Gastrocnemius medialis (tissue), 4 donors: ENCODE measurements around the gene MFNG. TPM values are rescaled to one million over a fixed set of nuclear protein-coding genes. Genes with fewer than 3 reads are reported as not detected.
A peak's percentile ranks its signal among the peaks of the same experiment; 100 is the strongest.

Experiments used
- ATAC-seq, 2 donors: fragments of 150-250 bp; one replicate each; pipeline ENCODE4 v1.9.1; 2016
- DNase-seq, 2 donors: peaks; one replicate each; pipeline ENCODE4 v3.0.0-alpha.2; 2019
- H3K27ac ChIP-seq, 4 donors: fragments of 200-600 bp; sonication (generic); 1 replicate in 1 of 4; 2 replicates in 3 of 4; pipeline ENCODE4 v1.5.1; 2016 to 2018; ENCODE audit warnings: mild to moderate bottlenecking in 2 of 4, moderate library complexity in 1 of 4
- H3K27me3 ChIP-seq, 3 donors: fragments of 200-600 bp; sonication (generic) in 2 of 3; 1 replicate in 1 of 3; 2 replicates in 2 of 3; pipeline versions ENCODE4 v1.5.1 to v1.6.0; 2016 to 2019; ENCODE audit warnings: mild to moderate bottlenecking in 1 of 3, moderate library complexity in 1 of 3
- H3K36me3 ChIP-seq, 2 donors: fragments of 200-600 bp; sonication (generic) in 1 of 2; one replicate each; pipeline ENCODE4 v1.5.1; 2017 to 2018
- H3K4me1 ChIP-seq, 2 donors: fragments of 200-600 bp; sonication (generic) in 1 of 2; one replicate each; pipeline ENCODE4 v1.5.1; 2016 to 2017; ENCODE audit warnings: mild to moderate bottlenecking in 2 of 2
- H3K4me3 ChIP-seq, 4 donors: fragments of 200-600 bp; sonication (generic) in 3 of 4; 1 replicate in 1 of 4; 2 replicates in 3 of 4; pipeline ENCODE4 v1.5.1; 2016 to 2019; ENCODE audit warnings: mild to moderate bottlenecking in 2 of 4
- H3K9me3 ChIP-seq, 3 donors: fragments of 200-600 bp; sonication (generic) in 2 of 3; 1 replicate in 1 of 3; 2 replicates in 2 of 3; pipeline ENCODE4 v1.5.1; 2016 to 2019
- POLR2A ChIP-seq, 2 donors: fragments of 450-650 bp; IDR thresholded peaks; one replicate each; pipeline ENCODE4 v1.6.1; 2017; ENCODE audit warnings: antibody characterized with exemption in 2 of 2, mild to moderate bottlenecking in 2 of 2, moderate library complexity in 2 of 2
- in situ Hi-C, 4 donors: fragments of 200-750 bp; cut with MboI; loops; one replicate each; pipeline versions ENCODE4 v1.15.0 to v1.8.0; 2017; ENCODE audit warnings: low sequenced_read_pairs in 4 of 4
- intact Hi-C: fragments of 100-400 bp; cut with DNase I; formaldehyde crosslinking; loops from one replicate; pipeline ENCODE4 v1.15.1; 2023; ENCODE audit warnings: low total_unique reads
- total RNA-seq, 4 donors: library from RNA; depleted of rRNA; stranded (reverse); fragments of >200 nt; gene quantifications; one replicate each; pipeline versions ENCODE4 v1.1.0 to v1.2.3, GENCODE V29; 2016
- TF ChIP-seq, protein P1 (sequence below), 5 experiments: fragments of 450-650 bp in 3 of 5; fragments of 200-600 bp in 2 of 5; sonication (generic) in 2 of 5; IDR thresholded peaks in 4 of 5; conservative IDR thresholded peaks in 1 of 5; 1 replicate in 4 of 5; 2 replicates in 1 of 5; pipeline ENCODE4 v1.5.1; 2016 to 2019; ENCODE audit warnings: antibody characterized with exemption in 5 of 5, mild to moderate bottlenecking in 3 of 5, moderate library complexity in 3 of 5

MFNG gene
- total RNA-seq, 4 donors from 2014 or later = 2.4 to 7.0 (median 5.2) TPM

DNA sequence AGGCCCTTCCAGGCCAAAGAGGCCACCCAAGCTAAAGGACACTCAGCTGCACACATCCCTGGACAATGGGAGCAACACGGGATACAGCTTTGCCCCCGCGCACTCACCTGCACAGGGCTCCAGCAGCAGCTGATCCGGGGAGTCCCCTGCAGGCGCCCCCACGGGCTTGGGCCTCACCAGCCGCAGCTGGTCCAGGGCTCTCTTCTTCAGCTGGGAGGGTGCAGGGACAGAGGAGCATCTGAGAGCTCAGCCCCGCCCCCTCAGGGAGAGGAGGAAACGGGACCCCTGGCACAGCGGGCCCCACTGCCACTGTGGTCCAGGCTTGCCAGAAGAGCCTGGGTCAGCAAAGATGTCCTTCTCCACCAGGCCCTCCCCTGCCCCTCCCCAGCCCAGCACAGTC, 7.8 kb upstream of the MFNG start:
- intact Hi-C loops (no loop called here), in situ Hi-C loops (no loop called here)
- no peak overlapping the region for H3K4me3 ChIP-seq
- TF ChIP-seq POLR2A (IDR thresholded peaks at IDR 0.05) = no peak
- TF ChIP-seq, protein P1, sequence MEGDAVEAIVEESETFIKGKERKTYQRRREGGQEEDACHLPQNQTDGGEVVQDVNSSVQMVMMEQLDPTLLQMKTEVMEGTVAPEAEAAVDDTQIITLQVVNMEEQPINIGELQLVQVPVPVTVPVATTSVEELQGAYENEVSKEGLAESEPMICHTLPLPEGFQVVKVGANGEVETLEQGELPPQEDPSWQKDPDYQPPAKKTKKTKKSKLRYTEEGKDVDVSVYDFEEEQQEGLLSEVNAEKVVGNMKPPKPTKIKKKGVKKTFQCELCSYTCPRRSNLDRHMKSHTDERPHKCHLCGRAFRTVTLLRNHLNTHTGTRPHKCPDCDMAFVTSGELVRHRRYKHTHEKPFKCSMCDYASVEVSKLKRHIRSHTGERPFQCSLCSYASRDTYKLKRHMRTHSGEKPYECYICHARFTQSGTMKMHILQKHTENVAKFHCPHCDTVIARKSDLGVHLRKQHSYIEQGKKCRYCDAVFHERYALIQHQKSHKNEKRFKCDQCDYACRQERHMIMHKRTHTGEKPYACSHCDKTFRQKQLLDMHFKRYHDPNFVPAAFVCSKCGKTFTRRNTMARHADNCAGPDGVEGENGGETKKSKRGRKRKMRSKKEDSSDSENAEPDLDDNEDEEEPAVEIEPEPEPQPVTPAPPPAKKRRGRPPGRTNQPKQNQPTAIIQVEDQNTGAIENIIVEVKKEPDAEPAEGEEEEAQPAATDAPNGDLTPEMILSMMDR (IDR thresholded peaks at IDR 0.05 in 4 of 5, conservative IDR thresholded peaks at IDR 0.05 in 1 of 5) = no peak
- H3K9me3 ChIP-seq = no peaks in the 10 kb centered on the region
- H3K27ac ChIP-seq = no peak overlapping the region
- peaks cover 0 to 1% of the 10 kb centered on the region in 2 donors for H3K4me1 ChIP-seq
- DNase-seq = no peak
- no peak for ATAC-seq
- no peaks in the 10 kb centered on the region for H3K27me3 ChIP-seq
- no peaks in the 10 kb centered on the region for H3K36me3 ChIP-seq

- in situ Hi-C loops = no loop called here
- TF ChIP-seq, protein P1 (IDR thresholded peaks at IDR 0.05 in 4 of 5, conservative IDR thresholded peaks at IDR 0.05 in 1 of 5) = peak in 2 of 5 experiments; percentile 12 to 16
- TF ChIP-seq POLR2A (IDR thresholded peaks at IDR 0.05) = no peak
- no peak for DNase-seq
- intact Hi-C loops = no loop called here
- no peaks in the 10 kb centered on the region for H3K27me3 ChIP-seq
- H3K27ac ChIP-seq = no peak overlapping the region
- H3K9me3 ChIP-seq = no peaks in the 10 kb centered on the region
- H3K4me3 ChIP-seq = no peak overlapping the region
- H3K4me1 ChIP-seq = no peaks in the 10 kb centered on the region
- ATAC-seq = no peak
- no peaks in the 10 kb centered on the region for H3K36me3 ChIP-seq
Observed at GRCh38 chr22:37492428-37493344, 6.5 kb upstream of the MFNG start.

DNA sequence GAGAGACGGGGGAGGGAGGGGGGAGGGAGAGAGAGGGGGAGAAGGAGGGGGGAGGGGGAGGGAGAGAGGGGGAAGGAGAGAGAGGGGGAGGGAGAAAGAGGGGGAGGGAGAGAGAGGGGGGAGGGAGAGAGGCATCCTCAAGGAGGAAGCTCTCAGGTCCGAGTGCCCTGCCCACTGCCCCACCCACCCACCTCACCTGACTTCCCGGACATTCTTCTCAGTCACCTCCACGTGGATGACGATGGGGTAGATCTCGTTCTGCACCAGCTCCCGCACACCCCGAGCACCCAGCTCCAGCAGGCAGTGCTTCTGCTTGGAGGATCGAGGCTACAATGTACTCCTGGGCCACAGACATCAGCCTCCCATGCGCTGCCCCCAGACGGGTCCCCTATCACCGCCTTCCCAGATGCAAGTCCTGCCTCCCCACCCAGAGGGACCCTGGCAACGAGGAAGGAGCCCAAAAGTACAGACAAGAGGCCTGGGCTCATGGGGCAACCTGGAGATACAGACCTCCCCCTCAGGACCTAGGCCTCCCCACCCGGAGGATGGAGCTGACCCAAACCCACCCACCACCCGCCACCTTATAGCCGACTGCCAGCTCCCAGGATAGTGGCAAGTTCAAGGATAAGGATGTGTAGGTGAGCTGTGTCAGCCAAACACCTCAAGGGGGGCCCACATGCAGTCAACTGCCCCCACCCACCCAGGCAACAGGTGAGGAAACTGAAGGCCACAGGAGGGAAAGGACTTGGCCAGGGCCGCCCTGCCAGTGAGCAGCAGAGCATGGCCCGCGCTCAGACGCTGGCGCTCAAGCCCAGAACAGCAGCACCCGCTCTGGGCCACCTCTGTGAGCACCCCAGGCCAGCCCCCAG, 5.6 kb upstream of the MFNG start:
- no peaks in the 10 kb centered on the region for H3K27me3 ChIP-seq
- H3K4me1 ChIP-seq = peaks cover 0 to 2% of the 10 kb centered on the region in 2 donors
- no peak overlapping the region for H3K4me3 ChIP-seq
- in situ Hi-C loops (no loop called here), intact Hi-C loops (no loop called here)
- TF ChIP-seq, protein P1 (IDR thresholded peaks at IDR 0.05 in 4 of 5, conservative IDR thresholded peaks at IDR 0.05 in 1 of 5) = no peak
- TF ChIP-seq POLR2A (IDR thresholded peaks at IDR 0.05) = no peak
- ATAC-seq (no peak), DNase-seq (no peak)
- H3K27ac ChIP-seq = no peak overlapping the region
- no peaks in the 10 kb centered on the region for H3K36me3 ChIP-seq
- H3K9me3 ChIP-seq = no peaks in the 10 kb centered on the region

- in situ Hi-C loops = no loop called here
- DNase-seq = no peak
- no peak overlapping the region for H3K27ac ChIP-seq
Observed at GRCh38 chr22:37491106-37491505, 4.9 kb upstream of the MFNG start.

More at GRCh38 chr22:37491106-37491505, 4.9 kb upstream of the MFNG start:
- Histone ChIP-seq H3K4me3 (no peak overlapping the region), H3K27me3 (no peaks in the 10 kb centered on the region), H3K4me1 (peaks cover 0 to 5% of the 10 kb centered on the region in 2 donors), H3K9me3 (no peaks in the 10 kb centered on the region), H3K36me3 (no peaks in the 10 kb centered on the region)
- no peak for ATAC-seq
- no peak for TF ChIP-seq POLR2A (IDR thresholded peaks at IDR 0.05)
- TF ChIP-seq, protein P1 (IDR thresholded peaks at IDR 0.05 in 4 of 5, conservative IDR thresholded peaks at IDR 0.05 in 1 of 5) = no peak
- intact Hi-C loops = no loop called here
